Endodermal cell (in vitro differentiated cells): ENCODE results near the gene AGTR1. TPM values are rescaled to one million over a fixed set of nuclear protein-coding genes. Genes with fewer than 3 reads are reported as not detected.

Experiments
- DNase-seq: peaks from one replicate; pipeline ENCODE4 v3.0.0-alpha.2; 2017
- H3K27ac ChIP-seq: 2 replicates; pipeline ENCODE4 v1.5.1; 2013; ENCODE audit warnings: mild to moderate bottlenecking, low read depth, low read length, moderate library complexity
- H3K27me3 ChIP-seq: 2 replicates; pipeline ENCODE4 v1.6.1; 2013; ENCODE audit warnings: mild to moderate bottlenecking, low read length, moderate library complexity; ENCODE audit not compliant: insufficient read depth, control insufficient read depth, poor library complexity, severe bottlenecking
- H3K36me3 ChIP-seq: 2 replicates; pipeline ENCODE4 v1.7.0; 2013; ENCODE audit warnings: mild to moderate bottlenecking, low read length, moderate library complexity; ENCODE audit not compliant: control insufficient read depth, insufficient read depth
- H3K4me1 ChIP-seq: one replicate; pipeline ENCODE4 v1.7.0; 2013; ENCODE audit warnings: low read length; ENCODE audit not compliant: control insufficient read depth, insufficient read depth
- H3K4me3 ChIP-seq: 2 replicates; pipeline ENCODE4 v1.5.1; 2013; ENCODE audit warnings: mild to moderate bottlenecking, low read length, moderate library complexity
- H3K9ac ChIP-seq: 2 replicates; pipeline ENCODE4 v1.6.1; 2013; ENCODE audit warnings: mild to moderate bottlenecking, low read length, moderate library complexity; ENCODE audit not compliant: poor library complexity, severe bottlenecking; ENCODE audit errors: extremely low read depth
- H3K9me3 ChIP-seq: 2 replicates; pipeline ENCODE4 v1.6.1; 2013; ENCODE audit warnings: mild to moderate bottlenecking, low read length, moderate library complexity; ENCODE audit not compliant: control insufficient read depth
- H3K27ac Mint-ChIP-seq: 2 replicates; pipeline ENCODE4 v1.8.0; 2020; ENCODE audit warnings: mixed read lengths
- H3K27me3 Mint-ChIP-seq: 2 replicates; pipeline ENCODE4 v1.8.0; 2021; ENCODE audit warnings: mild to moderate bottlenecking, mixed read lengths; ENCODE audit not compliant: insufficient read depth
- H3K36me3 Mint-ChIP-seq: 2 replicates; pipeline ENCODE4 v1.8.0; 2020; ENCODE audit warnings: low read depth, mixed read lengths
- H3K4me1 Mint-ChIP-seq: 2 replicates; pipeline ENCODE4 v1.8.0; 2020; ENCODE audit warnings: mixed read lengths
- H3K4me3 Mint-ChIP-seq: 2 replicates; pipeline ENCODE4 v1.8.0; 2020; ENCODE audit warnings: mild to moderate bottlenecking, moderate library complexity, mixed read lengths
- H3K9me3 Mint-ChIP-seq: 2 replicates; pipeline ENCODE4 v1.8.0; 2020; ENCODE audit warnings: mild to moderate bottlenecking, mixed read lengths
- CTCF ChIP-seq: fragments of 200-600 bp; sonication (generic); conservative IDR thresholded peaks from 2 replicates; pipeline ENCODE4 v1.5.0; 2021; ENCODE audit warnings: antibody characterized with exemption, mild to moderate bottlenecking
- WGBS, 2 experiments: methylation state at CpG; one replicate each; pipeline versions ENCODE4 v1.1.5 to v1.1.7; 2013; ENCODE audit warnings: missing lambda C conversion rate in 2 of 2, mixed read lengths in 1 of 2; ENCODE audit not compliant: insufficient coverage in 1 of 2, insufficient read length in 1 of 2; 5-methylcytosine and 5-hydroxymethylcytosine counted together
- total RNA-seq, 2 donors: library from RNA; stranded (reverse); fragmentation: NEBNext Ultra II Directional in 1 of 2; extraction: Animal tissue kit (Norgen Biotek cat#: 25700) in 1 of 2; gene quantifications; 2 replicates in 1 of 2; 3 replicates in 1 of 2; pipeline ENCODE4 v1.2.1, GENCODE V29; 2021

AGTR1 gene
- total RNA-seq, 2 donors from 2014 or later, result 0.15 TPM; not detected in 1

- Mint-ChIP-seq H3K9me3 (no peaks in the 10 kb centered on the region), H3K27me3 (no peaks in the 10 kb centered on the region), H3K27ac (no peak overlapping the region), H3K4me1 (no peaks in the 10 kb centered on the region), H3K4me3 (no peak overlapping the region), H3K36me3 (no peaks in the 10 kb centered on the region)
- WGBS, 2 experiments, result 78 to 89% methylated on average over 2 of the region's 2 CpGs
- Histone ChIP-seq H3K9me3 (no peaks in the 10 kb centered on the region), H3K4me3 (no peak overlapping the region), H3K27ac (no peak overlapping the region), H3K36me3 (no peaks in the 10 kb centered on the region), H3K27me3 (no peaks in the 10 kb centered on the region), H3K4me1 (no peaks in the 10 kb centered on the region), H3K9ac (no peak overlapping the region)
- TF ChIP-seq CTCF, result no peak
- no peak for DNase-seq
Measured at GRCh38 chr3:148728753-148729152, 31.1 kb downstream of the AGTR1 start.

GRCh38 chr3:148729476-148730055 is 31.9 kb downstream of the AGTR1 start:
- no peak overlapping the region for H3K9ac ChIP-seq
- 78% methylated on average over 4 to 5 of the region's 5 CpGs for WGBS, 2 experiments
- H3K27ac ChIP-seq, result no peak overlapping the region
- no peaks in the 10 kb centered on the region for H3K27me3 ChIP-seq
- no peaks in the 10 kb centered on the region for H3K36me3 ChIP-seq
- DNase-seq, result no peak
- Mint-ChIP-seq H3K27me3 (no peaks in the 10 kb centered on the region), H3K36me3 (no peaks in the 10 kb centered on the region), H3K27ac (no peak overlapping the region), H3K4me1 (no peaks in the 10 kb centered on the region), H3K4me3 (no peak overlapping the region), H3K9me3 (no peaks in the 10 kb centered on the region)
- H3K4me3 ChIP-seq, result no peak overlapping the region
- H3K4me1 ChIP-seq, result no peaks in the 10 kb centered on the region
- H3K9me3 ChIP-seq, result no peaks in the 10 kb centered on the region
- no peak for TF ChIP-seq CTCF

- Mint-ChIP-seq H3K9me3 (no peaks in the 10 kb centered on the region), H3K4me3 (no peak overlapping the region), H3K27me3 (no peaks in the 10 kb centered on the region), H3K4me1 (no peaks in the 10 kb centered on the region), H3K36me3 (no peaks in the 10 kb centered on the region), H3K27ac (no peak overlapping the region)
- no peak for TF ChIP-seq CTCF
- WGBS, 2 experiments, result 80 to 83% methylated on average over 2 to 3 of the region's 3 CpGs
- H3K27me3 ChIP-seq, result no peaks in the 10 kb centered on the region
- no peak overlapping the region for H3K27ac ChIP-seq
- no peaks in the 10 kb centered on the region for H3K4me1 ChIP-seq
- H3K4me3 ChIP-seq, result no peak overlapping the region
- H3K9me3 ChIP-seq, result no peaks in the 10 kb centered on the region
- DNase-seq, result no peak
- no peak overlapping the region for H3K9ac ChIP-seq
- no peaks in the 10 kb centered on the region for H3K36me3 ChIP-seq
Measured at GRCh38 chr3:148730676-148731075, 33.0 kb downstream of the AGTR1 start.
